OCI-LY1 (cell line): ENCODE data around the gene ZNF304.

Experiments
- H2AFZ ChIP-seq: fragments of 200-600 bp; sonication (generic), shearing (Covaris generic); 2 replicates; pipeline ENCODE4 v1.6.0; 2014; ENCODE audit warnings: antibody characterized with exemption, mild to moderate bottlenecking, low read length
- H3F3A ChIP-seq: fragments of 200-600 bp; sonication (generic), shearing (Covaris generic); 2 replicates; pipeline ENCODE4 v1.6.0; 2014; ENCODE audit warnings: mild to moderate bottlenecking, antibody characterized with exemption, low read length, moderate library complexity; ENCODE audit not compliant: insufficient read depth
- H3K27ac ChIP-seq: fragments of 200-600 bp; sonication (generic); 2 replicates; pipeline ENCODE4 v1.5.1; 2014; ENCODE audit warnings: low read length, mixed run types, mild to moderate bottlenecking, low read depth; ENCODE audit not compliant: poor library complexity, severe bottlenecking
- H3K27me3 ChIP-seq: fragments of 200-600 bp; sonication (generic); 2 replicates; pipeline ENCODE4 v1.6.0; 2014; ENCODE audit warnings: antibody characterized with exemption, mild to moderate bottlenecking, low read length, moderate library complexity; ENCODE audit not compliant: insufficient read depth
- H3K36me3 ChIP-seq: fragments of 200-600 bp; sonication (generic); 2 replicates; pipeline ENCODE4 v1.6.1; 2014; ENCODE audit warnings: mild to moderate bottlenecking, antibody characterized with exemption, low read length, moderate library complexity, mixed read lengths; ENCODE audit not compliant: insufficient read depth
- H3K4me1 ChIP-seq: fragments of 200-600 bp; sonication (generic); 2 replicates; pipeline ENCODE4 v1.5.1; 2014; ENCODE audit warnings: mild to moderate bottlenecking, low read length, moderate library complexity; ENCODE audit not compliant: insufficient read depth, severe bottlenecking
- H3K4me2 ChIP-seq: fragments of 200-600 bp; sonication (generic), shearing (Covaris generic); 2 replicates; pipeline ENCODE4 v1.6.1; 2014; ENCODE audit warnings: low read length
- H3K4me3 ChIP-seq: fragments of 200-600 bp; sonication (generic); 2 replicates; pipeline ENCODE4 v1.5.1; 2014; ENCODE audit warnings: low read length, low read depth, mild to moderate bottlenecking, mixed read lengths; ENCODE audit not compliant: poor library complexity, severe bottlenecking
- H3K79me2 ChIP-seq: fragments of 200-600 bp; shearing (Covaris generic); 2 replicates; pipeline ENCODE4 v1.6.1; 2016; ENCODE audit warnings: mixed run types, low read length, mixed read lengths; ENCODE audit not compliant: insufficient read depth
- H3K9ac ChIP-seq: fragments of 200-600 bp; sonication (generic), shearing (Covaris generic); 2 replicates; pipeline ENCODE4 v1.6.1; 2014; ENCODE audit warnings: mild to moderate bottlenecking, low read length, mixed read lengths
- H3K9me2 ChIP-seq: fragments of 200-600 bp; sonication (generic), shearing (Covaris generic); 2 replicates; pipeline ENCODE4 v1.6.1; 2014; ENCODE audit warnings: low read depth, mild to moderate bottlenecking, low read length, mixed read lengths
- H3K9me3 ChIP-seq: fragments of 200-600 bp; shearing (Covaris generic); 2 replicates; pipeline ENCODE4 v1.6.1; 2014; ENCODE audit warnings: low read length, mixed read lengths
- H4K20me1 ChIP-seq: fragments of 200-600 bp; sonication (generic), shearing (Covaris generic); 2 replicates; pipeline ENCODE4 v1.6.0; 2016; ENCODE audit warnings: mild to moderate bottlenecking, low read length; ENCODE audit not compliant: insufficient read depth
- EZH2 ChIP-seq: fragments of 200-600 bp; sonication (generic), shearing (Covaris generic); IDR thresholded peaks from 2 replicates; pipeline ENCODE4 v1.8.0; 2017; ENCODE audit warnings: borderline replicate concordance, mixed run types, mild to moderate bottlenecking, antibody characterized with exemption, low read length, moderate library complexity, mixed read lengths
- TF ChIP-seq, protein P1 (sequence below): fragments of 200-600 bp; sonication (generic), shearing (Covaris generic); IDR thresholded peaks from 2 replicates; pipeline ENCODE4 v1.5.1; 2017; ENCODE audit warnings: mild to moderate bottlenecking, antibody characterized with exemption, low read length, moderate library complexity, mixed read lengths

The ZNF304 gene

DNA sequence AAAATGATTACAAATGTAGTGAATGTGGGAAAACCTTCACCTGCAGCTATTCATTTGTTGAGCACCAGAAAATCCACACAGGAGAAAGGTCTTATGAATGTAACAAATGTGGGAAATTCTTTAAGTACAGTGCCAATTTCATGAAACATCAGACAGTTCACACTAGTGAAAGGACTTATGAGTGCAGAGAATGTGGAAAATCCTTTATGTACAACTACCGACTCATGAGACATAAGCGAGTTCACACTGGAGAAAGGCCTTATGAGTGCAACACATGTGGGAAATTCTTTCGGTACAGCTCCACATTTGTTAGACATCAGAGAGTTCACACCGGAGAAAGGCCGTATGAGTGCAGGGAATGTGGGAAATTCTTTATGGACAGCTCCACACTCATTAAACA, 47.8 kb downstream of the ZNF304 start:
- Histone ChIP-seq H3K4me3 (no peak overlapping the region), H3K4me2 (no peak overlapping the region), H3K9ac (no peak overlapping the region), H3K27ac (no peak overlapping the region), H2AFZ (no peak overlapping the region), H3K9me3 (peaks cover 39% of the 10 kb centered on the region), H3K4me1 (no peaks in the 10 kb centered on the region), H3F3A (no peaks in the 10 kb centered on the region), H3K27me3 (no peaks in the 10 kb centered on the region), H3K79me2 (no peaks in the 10 kb centered on the region), H3K36me3 (peaks cover 74% of the 10 kb centered on the region), H4K20me1 (no peaks in the 10 kb centered on the region), H3K9me2 (no peaks in the 10 kb centered on the region)
- TF ChIP-seq, protein P1, sequence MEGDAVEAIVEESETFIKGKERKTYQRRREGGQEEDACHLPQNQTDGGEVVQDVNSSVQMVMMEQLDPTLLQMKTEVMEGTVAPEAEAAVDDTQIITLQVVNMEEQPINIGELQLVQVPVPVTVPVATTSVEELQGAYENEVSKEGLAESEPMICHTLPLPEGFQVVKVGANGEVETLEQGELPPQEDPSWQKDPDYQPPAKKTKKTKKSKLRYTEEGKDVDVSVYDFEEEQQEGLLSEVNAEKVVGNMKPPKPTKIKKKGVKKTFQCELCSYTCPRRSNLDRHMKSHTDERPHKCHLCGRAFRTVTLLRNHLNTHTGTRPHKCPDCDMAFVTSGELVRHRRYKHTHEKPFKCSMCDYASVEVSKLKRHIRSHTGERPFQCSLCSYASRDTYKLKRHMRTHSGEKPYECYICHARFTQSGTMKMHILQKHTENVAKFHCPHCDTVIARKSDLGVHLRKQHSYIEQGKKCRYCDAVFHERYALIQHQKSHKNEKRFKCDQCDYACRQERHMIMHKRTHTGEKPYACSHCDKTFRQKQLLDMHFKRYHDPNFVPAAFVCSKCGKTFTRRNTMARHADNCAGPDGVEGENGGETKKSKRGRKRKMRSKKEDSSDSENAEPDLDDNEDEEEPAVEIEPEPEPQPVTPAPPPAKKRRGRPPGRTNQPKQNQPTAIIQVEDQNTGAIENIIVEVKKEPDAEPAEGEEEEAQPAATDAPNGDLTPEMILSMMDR, result no peak
- no peak for TF ChIP-seq EZH2

DNA sequence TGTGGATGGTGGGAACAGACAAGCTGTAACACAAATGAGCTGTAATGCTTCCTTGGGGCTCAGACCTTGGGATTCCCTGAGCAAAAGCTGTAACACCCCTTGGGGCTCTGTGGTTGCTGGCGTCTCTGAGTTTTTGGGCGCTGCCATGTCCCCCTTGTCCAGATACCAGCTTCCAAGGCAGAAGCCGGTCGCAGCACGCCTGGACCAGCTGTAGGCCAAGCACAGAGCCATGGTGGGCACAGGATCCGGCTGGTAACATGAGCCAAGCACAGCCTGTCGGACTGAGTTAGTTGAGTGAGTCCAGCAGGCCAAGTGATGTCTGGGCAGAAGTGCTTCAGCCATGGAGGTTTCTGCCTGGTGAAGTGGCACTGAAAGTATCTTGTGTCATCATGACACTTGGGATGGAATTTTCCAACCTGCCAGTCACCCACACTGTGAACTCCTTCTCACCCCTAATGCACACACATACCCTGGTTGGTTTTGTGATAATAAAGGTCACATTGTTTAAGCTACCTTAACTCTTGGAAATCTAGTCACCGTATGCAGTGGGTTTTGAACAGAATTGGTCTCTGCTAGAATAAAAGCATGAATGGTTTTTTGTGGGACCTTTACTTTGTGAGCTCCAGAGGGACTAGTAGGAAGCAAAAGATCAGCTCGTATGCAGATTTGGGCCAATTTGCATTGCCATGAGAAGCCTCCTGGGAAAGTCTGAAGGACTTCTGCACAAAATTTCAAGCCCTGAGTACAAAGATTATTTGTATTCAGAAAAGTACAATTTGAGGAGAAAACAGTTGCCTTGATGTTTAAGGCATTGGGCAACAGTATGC, 52.9 kb downstream of the ZNF304 start:
- H4K20me1 ChIP-seq, result no peaks in the 10 kb centered on the region
- TF ChIP-seq, protein P1, result no peak
- TF ChIP-seq EZH2, result no peak
- H3K27ac ChIP-seq, result no peak overlapping the region
- H2AFZ ChIP-seq, result no peak overlapping the region
- H3K9me2 ChIP-seq, result no peaks in the 10 kb centered on the region
- H3K9me3 ChIP-seq, result peaks cover 29% of the 10 kb centered on the region
- H3K36me3 ChIP-seq, result peaks cover 30% of the 10 kb centered on the region
- no peaks in the 10 kb centered on the region for H3K27me3 ChIP-seq
- no peaks in the 10 kb centered on the region for H3K79me2 ChIP-seq
- no peak overlapping the region for H3K4me2 ChIP-seq
- no peaks in the 10 kb centered on the region for H3F3A ChIP-seq
- H3K4me1 ChIP-seq, result peaks cover 4% of the 10 kb centered on the region
- H3K4me3 ChIP-seq, result no peak overlapping the region
- no peak overlapping the region for H3K9ac ChIP-seq

DNA sequence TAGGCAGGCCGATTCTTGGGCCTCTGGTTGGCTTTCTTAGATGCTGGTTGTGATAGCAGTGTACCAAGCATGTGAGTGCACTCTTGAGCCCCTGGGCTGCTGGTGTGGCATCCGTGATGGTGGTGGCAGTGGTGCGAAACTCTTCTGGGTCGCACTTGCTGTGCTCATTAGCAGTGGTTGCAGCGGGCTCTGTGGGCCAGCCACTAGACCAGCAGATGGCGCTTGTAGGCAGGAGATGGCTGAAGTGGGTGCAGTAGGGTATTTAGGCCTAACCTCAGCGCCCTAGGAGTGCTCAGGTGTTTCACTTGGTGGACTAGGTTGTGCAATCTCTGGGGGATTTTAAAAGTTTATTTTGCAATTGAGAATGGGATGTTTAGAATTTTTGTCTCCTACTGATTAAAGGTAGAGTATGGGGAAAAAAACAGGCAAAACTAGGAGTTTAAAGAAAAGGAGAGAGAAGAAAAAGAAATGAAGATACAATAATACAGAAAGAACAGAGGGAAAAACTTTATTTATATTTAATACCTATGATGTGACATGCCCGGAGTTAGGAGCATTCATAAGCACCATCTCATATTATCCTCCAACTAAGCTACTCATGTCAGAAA, 55.5 kb downstream of the ZNF304 start:
- H3K4me2 ChIP-seq, result no peak overlapping the region
- peaks cover 11% of the 10 kb centered on the region for H3K4me1 ChIP-seq
- H3F3A ChIP-seq, result no peaks in the 10 kb centered on the region
- no peaks in the 10 kb centered on the region for H3K9me2 ChIP-seq
- no peak overlapping the region for H2AFZ ChIP-seq
- no peak for TF ChIP-seq EZH2
- TF ChIP-seq, protein P1, result peak; percentile 88
- peaks cover 4% of the 10 kb centered on the region for H3K79me2 ChIP-seq
- H3K9ac ChIP-seq, result no peak overlapping the region
- no peak overlapping the region for H3K27ac ChIP-seq
- H4K20me1 ChIP-seq, result no peaks in the 10 kb centered on the region
- H3K36me3 ChIP-seq, result peaks cover 12% of the 10 kb centered on the region
- H3K9me3 ChIP-seq, result peaks cover 21% of the 10 kb centered on the region
- no peaks in the 10 kb centered on the region for H3K27me3 ChIP-seq
- H3K4me3 ChIP-seq, result no peak overlapping the region
